AG04449 (cell line): ENCODE results near the gene FIBCD1.

ENCODE experiments used
- CTCF ChIA-PET: fragments of 350-600 bp; formaldehyde crosslinking; extraction: SDS; loops from one replicate; lab custom pipeline; 2021; ENCODE audit warnings: antibody characterized with exemption; lab: Yijun Ruan, JAX
- POLR2A ChIA-PET: fragments of 400-600, 350-600 bp; formaldehyde crosslinking; extraction: SDS; loops from one replicate; lab custom pipeline; 2020; ENCODE audit warnings: antibody characterized with exemption, inconsistent platforms; lab: Yijun Ruan, JAX
- DNase-seq: peaks from one replicate; pipeline ENCODE4 v3.0.0-alpha.2; 2010; ENCODE audit warnings: low read depth, low spot score
- H3K4me3 ChIP-seq: 2 replicates; pipeline ENCODE4 v1.5.1; 2011; ENCODE audit warnings: low read depth, mild to moderate bottlenecking, control low read depth, low read length
- TF ChIP-seq, protein P1 (sequence below): IDR thresholded peaks from one replicate; pipeline ENCODE4 v1.5.1; 2011; ENCODE audit warnings: mild to moderate bottlenecking, moderate library complexity, low read length, control low read depth, inconsistent platforms; ENCODE audit not compliant: insufficient read depth; ENCODE audit errors: missing control alignments

FIBCD1 gene

DNA sequence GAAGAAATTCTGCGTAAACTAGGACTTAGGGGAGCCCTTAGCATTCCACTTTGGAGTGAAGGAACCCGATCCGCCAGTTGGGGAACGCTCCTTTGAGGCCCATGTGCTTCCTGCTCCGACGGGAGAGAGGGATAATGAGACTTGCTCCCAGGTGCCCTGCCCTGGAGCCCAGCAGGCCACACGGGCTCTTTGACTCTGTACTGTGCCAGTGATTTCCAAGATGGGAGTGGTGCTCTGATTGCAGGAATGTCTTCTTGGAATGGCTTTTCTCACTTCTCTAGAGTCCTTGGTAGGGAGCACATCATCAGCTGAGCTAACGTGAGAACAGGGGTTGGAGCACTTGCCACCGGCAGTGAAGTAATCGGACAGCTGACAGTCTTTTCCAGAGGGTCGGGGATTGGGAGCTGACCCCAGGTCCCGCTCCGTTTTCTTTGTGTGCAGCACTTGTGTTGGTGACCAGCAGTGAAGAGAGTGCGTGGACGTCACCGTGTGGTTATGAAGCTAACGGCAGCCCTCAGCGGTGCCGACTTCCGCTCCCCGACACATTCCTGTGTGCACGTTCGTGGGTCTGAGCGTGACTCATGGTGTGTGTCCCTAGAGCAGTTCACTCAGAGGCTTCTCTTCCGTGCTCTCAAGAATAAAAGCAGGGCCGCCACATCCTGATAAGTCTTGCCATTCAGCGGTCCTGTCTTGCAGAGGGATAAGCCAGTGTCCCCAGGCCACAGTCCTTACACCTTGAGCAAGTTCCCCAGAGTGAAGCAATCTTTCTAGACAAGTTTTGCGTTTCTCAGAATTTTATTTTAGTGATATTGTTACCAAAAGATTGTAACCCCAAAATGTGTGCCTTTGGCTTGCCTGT lies 78.4 kb downstream of the FIBCD1 start:
- peak; percentile 95 for DNase-seq
- CTCF ChIA-PET = interaction anchor here (1.1 to 12.4 kb wide), 7 partner anchors 7 to 151 kb away, joined by 3 to 786 read pairs (median 12); no protein-coding TSS in a partner anchor
- TF ChIP-seq, protein P1, sequence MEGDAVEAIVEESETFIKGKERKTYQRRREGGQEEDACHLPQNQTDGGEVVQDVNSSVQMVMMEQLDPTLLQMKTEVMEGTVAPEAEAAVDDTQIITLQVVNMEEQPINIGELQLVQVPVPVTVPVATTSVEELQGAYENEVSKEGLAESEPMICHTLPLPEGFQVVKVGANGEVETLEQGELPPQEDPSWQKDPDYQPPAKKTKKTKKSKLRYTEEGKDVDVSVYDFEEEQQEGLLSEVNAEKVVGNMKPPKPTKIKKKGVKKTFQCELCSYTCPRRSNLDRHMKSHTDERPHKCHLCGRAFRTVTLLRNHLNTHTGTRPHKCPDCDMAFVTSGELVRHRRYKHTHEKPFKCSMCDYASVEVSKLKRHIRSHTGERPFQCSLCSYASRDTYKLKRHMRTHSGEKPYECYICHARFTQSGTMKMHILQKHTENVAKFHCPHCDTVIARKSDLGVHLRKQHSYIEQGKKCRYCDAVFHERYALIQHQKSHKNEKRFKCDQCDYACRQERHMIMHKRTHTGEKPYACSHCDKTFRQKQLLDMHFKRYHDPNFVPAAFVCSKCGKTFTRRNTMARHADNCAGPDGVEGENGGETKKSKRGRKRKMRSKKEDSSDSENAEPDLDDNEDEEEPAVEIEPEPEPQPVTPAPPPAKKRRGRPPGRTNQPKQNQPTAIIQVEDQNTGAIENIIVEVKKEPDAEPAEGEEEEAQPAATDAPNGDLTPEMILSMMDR = peak; percentile 54
- POLR2A ChIA-PET = interaction anchor here (0.6 to 1.1 kb wide), 2 partner anchors 14 to 1123 kb away, joined by 3 to 4 read pairs; no protein-coding TSS in a partner anchor
- no peak overlapping the region; the same call in 1 of the 2 replicates for H3K4me3 ChIP-seq

DNA sequence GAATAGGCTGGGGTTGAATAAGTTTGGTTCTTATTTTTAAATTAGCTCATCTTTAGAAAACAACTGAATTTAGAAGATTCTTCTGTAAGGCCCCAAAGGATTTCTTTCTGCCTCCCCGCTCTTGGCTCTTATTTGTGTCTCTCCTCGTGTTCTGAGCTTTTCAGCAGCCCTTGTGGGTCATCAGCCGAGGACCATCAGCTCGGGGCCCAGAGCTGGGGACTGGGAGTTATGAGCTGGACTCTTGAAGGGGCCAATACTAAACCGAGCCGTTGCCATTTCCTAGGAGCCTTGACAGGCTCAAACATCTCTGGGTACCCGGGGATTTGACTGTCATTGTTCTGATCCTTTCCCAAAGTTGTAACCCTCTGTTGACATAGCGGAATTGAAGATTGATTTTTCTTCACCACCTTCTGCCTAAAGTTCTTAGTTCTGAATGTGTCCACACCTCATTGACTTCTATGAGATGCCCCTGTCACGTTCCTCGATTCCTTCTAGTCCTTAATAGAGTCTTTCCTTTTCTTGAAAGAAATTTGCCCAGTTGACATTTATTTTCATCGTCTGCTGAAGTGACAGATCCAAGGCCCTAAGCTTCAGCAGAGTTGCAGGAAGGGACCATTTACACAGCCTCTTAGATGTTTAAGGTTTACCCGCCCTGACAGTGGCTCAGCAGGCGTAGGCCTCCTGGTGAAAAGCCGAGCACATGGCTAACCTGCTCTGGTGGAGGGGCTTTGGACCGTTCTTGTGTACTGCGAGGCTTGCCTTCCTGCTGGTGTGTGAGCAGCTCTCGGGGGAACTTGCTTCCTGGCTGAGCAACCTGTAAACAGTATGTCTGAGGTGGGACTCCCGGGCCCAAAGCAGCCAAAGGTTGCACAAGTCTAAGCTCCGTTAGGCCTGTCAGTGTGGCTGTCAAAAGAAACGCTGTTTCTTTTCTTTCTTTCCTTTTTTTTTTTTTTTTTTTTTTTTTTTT lies 80.0 kb downstream of the FIBCD1 start:
- DNase-seq = no peak
- TF ChIP-seq, protein P1 = no peak
- POLR2A ChIA-PET = interaction anchor here (0.6 to 2.0 kb wide), 4 partner anchors 11 to 106 kb away, joined by 3 to 24 read pairs (median 4); no protein-coding TSS in a partner anchor
- H3K4me3 ChIP-seq = no peak overlapping the region
- CTCF ChIA-PET = interaction anchor here (0.5 to 2.9 kb wide), 16 partner anchors 9 to 166 kb away, joined by 3 to 34 read pairs (median 7); partner anchors contain the start of gene EXOSC2

DNA sequence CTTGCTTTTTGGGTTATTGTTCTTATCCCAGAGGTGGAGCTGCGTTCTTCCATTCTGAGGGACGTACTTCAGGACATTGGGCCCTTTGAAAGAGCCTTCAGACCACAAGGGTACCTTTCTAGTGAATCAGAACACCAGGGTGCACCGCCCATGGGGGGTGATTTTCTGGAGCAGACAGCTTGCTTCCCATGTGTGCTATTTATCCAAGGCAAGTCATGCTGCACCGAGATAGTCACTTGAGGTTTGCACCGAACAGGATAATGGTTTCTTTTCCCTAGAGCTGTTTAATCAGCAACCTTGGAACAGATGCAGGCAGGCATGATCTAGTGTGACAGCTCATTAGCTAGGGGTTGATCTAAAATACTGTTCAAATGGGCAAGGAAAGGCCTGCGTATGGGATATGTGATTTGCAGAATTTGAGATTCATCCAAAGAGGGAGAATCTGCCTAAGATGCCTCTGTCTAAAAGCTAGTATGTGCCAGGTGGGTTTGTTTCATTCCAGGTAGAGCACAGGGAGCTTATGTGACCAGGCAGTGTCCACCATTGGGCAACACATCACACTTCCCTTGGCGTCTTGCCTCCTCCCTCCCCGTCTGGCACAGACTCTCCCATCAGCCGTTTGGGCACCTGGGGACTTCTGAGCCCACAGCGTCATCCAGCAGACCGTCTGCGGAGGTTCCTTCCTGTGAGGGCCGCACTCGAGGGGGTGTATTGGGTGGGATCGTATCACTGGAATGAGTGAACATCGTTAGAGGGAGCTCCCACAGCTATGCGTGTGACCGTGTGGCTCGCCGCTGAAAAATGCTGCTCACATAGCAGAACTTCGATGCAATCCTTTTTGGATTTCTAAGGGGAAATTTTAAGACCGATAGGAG lies 80.9 kb downstream of the FIBCD1 start:
- DNase-seq = peak; percentile 96
- POLR2A ChIA-PET = interaction anchor here (0.5 to 2.0 kb wide), 5 partner anchors 10 to 145 kb away, joined by 3 to 24 read pairs (median 3); no protein-coding TSS in a partner anchor
- TF ChIP-seq, protein P1 = no peak

DNA sequence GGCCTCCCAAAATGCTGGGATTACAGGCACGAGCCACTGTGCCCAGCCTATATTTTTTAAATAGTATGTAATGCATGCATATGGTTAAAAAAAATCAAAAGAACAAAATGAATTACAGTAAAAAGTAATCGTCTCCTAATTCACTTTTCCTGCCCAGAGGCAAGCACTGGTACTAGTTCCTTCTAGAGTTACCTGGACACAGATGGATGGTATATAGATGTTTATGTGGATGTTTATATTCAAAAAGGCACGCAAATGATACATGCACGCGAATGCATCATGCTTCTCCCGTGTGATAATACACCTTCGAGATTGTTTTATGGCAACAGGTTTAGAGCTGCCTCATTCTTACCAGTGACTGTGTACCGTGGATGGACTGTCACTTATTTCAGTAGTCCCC lies 82.6 kb downstream of the FIBCD1 start:
- H3K4me3 ChIP-seq = no peak overlapping the region
- TF ChIP-seq, protein P1 = no peak
- CTCF ChIA-PET = interaction anchor here (1.0 to 7.8 kb wide), 2 partner anchors 8 to 13 kb away, joined by 4 to 85 read pairs; no protein-coding TSS in a partner anchor
- DNase-seq = no peak
- POLR2A ChIA-PET = no interaction called here

More for the DNA sequence above, 80.9 kb downstream of the FIBCD1 start:
- no peak overlapping the region; the same call in 1 of the 2 replicates for H3K4me3 ChIP-seq
- CTCF ChIA-PET = interaction anchor here (0.5 to 2.9 kb wide), 15 partner anchors 10 to 165 kb away, joined by 3 to 34 read pairs (median 7); partner anchors contain the start of gene EXOSC2

DNA sequence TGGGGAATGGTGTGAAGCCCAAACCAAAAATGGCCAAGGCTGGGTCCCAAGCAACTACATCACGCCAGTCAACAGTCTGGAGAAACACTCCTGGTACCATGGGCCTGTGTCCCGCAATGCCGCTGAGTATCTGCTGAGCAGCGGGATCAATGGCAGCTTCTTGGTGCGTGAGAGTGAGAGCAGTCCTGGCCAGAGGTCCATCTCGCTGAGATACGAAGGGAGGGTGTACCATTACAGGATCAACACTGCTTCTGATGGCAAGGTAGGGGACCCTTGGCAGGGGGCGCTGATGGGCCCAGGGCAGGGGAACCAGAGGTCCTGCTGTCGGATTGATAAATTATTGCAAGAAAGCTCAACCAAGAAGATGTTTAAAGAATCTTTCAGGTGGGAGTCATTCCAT lies 84.2 kb downstream of the FIBCD1 start:
- ChIA-PET CTCF (interaction anchor here (1.0 to 7.8 kb wide), 5 partner anchors 9 to 154 kb away, joined by 3 to 85 read pairs (median 7); no protein-coding TSS in a partner anchor), POLR2A (no interaction called here)
- TF ChIP-seq, protein P1 = no peak
- DNase-seq = no peak
- no peak overlapping the region for H3K4me3 ChIP-seq
